ENCODE measurements around the gene CD38. TPM values are rescaled to one million over a fixed set of nuclear protein-coding genes. Genes with fewer than 3 reads are reported as not detected.
"Not testable (repeated sequence)": the region's sequence is repeated elsewhere in the genome, so short reads cannot be mapped to it uniquely, and the experiment has no call there.

The CD38 gene
- 1 to 10 TPM in 8 of 12 donors, under 1 TPM in 2, not detected in 2; 0.69 to 3.3 (median 1.6) TPM for polyA plus RNA-seq (ENCODE audit: insufficient read length in 12 of 12)
- long read RNA-seq, donor 1: 0 reads
- long read RNA-seq, donor 2: 0 reads
- long read RNA-seq, donor 3, full-length matches to known transcripts: 2 of 2 reads
- long read RNA-seq, donor 3, partial matches to known transcripts: 0 of 2 reads
- long read RNA-seq, donor 3, other reads (novel, unspliced or antisense): 0 of 2 reads
- long read RNA-seq, donor 4: 0 reads
- long read RNA-seq, donor 5, full-length matches to known transcripts: 1 of 1 reads
- long read RNA-seq, donor 5, partial matches to known transcripts: 0 of 1 reads
- long read RNA-seq, donor 5, other reads (novel, unspliced or antisense): 0 of 1 reads
- long read RNA-seq, donor 6: 0 reads
- long read RNA-seq, donor 7: 0 reads
- long read RNA-seq, donor 8, full-length matches to known transcripts: 3 of 3 reads
- long read RNA-seq, donor 8, partial matches to known transcripts: 0 of 3 reads
- long read RNA-seq, donor 8, other reads (novel, unspliced or antisense): 0 of 3 reads
- long read RNA-seq, donor 9: 0 reads
- long read RNA-seq, donor 10, full-length matches to known transcripts: 2 of 2 reads
- long read RNA-seq, donor 10, partial matches to known transcripts: 0 of 2 reads
- long read RNA-seq, donor 10, other reads (novel, unspliced or antisense): 0 of 2 reads
- long read RNA-seq, donor 11, full-length matches to known transcripts: 1 of 1 reads
- long read RNA-seq, donor 11, partial matches to known transcripts: 0 of 1 reads
- long read RNA-seq, donor 11, other reads (novel, unspliced or antisense): 0 of 1 reads

DNA sequence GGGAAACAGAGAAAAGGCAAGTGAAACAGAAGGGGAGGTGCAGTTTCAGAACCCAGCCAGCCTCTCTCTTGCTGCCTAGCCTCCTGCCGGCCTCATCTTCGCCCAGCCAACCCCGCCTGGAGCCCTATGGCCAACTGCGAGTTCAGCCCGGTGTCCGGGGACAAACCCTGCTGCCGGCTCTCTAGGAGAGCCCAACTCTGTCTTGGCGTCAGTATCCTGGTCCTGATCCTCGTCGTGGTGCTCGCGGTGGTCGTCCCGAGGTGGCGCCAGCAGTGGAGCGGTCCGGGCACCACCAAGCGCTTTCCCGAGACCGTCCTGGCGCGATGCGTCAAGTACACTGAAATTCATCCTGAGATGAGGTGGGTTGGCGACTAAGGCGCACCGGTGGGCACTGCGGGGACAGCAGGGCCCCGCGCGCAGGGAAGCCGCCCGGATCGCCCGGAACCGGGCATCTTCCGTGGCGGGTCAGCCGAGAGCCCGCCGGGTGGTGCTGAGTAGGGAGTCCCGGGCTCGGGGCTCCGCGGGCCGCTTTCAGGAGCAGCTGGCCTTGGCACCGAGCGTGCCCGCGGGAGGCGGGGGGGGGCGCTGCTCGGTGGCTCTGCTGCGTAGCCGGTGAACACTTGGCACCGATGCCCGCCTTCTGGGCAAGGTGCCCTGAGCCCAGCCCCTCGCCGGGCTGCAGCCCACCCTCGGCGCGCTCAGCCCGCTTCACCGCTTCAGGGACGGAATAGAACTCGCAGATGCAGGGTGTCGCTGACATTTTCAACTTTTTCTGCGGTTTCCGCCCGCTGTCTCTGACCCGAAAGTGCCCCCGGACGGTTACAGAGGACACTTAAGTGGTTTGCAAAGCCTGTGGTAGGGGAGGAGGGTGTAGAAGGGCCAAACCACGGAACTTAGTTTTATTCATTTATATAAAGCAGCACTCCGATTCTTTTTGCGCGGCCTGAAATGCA lies at the start of gene CD38:
Gene CD38 (plus strand): TSS at position 40 of the 953 bp plus-strand sequence. CDS start 87 bp downstream, at position 127.
- no peak for DNase-seq

DNA sequence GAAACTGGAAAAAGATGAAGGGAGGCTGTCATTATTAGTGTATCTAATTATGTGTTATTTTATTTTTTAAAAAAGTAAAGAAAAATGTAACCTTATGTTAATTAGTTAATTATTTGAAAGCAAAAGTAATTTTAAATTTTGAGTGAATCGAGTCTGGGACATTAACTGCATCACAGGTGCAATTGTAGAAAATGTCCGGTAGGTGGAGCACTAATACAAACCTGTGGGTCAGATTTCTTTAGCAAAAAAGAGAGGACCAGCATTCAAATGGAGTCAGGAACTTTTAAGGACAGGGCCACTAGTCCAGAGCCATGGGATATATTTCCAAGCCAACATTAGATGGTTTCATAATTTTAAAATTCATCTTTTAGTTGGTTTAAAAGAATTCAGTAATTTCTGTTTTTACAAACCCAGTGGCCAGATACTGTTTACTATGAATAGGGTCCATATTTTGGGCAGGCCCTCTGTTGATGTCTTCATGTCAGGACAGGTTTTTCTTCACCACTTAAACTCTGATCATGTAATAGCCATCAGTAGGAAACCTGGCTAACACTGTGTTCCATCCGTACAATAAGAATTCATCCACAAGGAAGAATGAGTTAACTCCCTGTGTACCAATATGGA lies 48.1 kb upstream of the CD38 start:
- peak; percentile 25 for DNase-seq

DNA sequence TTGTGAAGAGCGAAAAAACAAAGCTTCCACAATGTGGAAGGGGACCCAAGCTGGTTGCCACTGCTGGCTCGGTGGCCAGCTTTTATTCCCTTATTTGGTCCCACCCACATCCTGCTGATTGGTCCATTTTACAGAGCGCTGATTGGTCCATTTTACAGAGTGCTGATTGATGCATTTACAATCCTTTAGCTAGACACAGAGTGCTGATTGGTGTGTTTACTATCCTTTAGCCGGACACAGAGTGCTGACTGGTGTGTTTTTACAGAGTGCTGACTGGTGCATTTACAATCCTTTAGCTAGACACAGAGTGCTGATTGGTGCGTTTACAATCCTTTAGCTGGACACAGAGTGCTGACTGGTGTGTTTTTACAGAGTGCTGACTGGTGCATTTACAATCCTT lies 45.1 kb upstream of the CD38 start:
- DNase-seq: not testable (repeated sequence)

DNA sequence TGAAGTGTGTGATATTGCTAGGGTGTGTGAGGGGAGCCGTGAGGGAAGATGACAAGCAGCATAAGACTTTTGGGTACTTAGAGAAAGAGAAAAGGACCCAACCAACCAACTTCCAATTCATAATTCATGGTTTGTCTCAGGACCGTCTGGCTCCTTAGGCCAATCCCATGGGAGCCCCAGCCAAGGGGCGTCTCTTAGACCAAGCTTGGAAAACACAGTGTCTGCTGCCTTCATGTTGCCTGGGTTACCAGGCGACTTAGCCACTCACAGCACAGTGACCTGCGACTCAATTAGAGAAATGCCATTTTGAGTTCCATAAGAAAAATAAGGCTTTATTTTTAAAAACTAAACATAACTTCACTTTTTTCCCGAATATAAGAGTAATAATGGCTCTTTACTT lies 42.6 kb upstream of the CD38 start:
- DNase-seq: no peak

DNA sequence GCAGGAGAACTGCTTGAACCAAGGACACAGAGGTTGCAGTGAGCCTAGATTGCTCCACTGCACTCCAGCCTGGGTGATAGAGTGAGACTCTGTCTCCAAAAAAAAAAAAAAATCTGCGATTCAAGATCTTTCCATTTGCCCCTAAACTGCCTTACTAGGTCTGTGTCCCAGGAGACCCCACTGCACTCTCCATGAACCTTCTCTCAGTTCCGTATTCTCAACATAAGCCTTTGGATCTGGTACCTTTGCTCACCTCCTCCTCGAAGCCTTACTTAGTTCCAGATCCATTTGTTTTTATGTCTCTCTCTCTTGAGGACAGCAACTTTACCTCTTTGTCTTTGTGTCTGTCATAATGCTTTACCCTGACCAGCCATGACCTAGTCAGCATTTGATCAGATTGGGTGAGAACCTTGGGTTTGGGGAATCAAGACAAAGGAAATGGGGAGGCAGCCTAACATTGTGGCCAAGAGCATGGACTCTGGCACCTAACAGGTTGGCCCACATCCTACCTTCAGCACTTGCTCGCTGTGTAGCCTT lies 41.5 kb upstream of the CD38 start:
- DNase-seq: no peak

DNA sequence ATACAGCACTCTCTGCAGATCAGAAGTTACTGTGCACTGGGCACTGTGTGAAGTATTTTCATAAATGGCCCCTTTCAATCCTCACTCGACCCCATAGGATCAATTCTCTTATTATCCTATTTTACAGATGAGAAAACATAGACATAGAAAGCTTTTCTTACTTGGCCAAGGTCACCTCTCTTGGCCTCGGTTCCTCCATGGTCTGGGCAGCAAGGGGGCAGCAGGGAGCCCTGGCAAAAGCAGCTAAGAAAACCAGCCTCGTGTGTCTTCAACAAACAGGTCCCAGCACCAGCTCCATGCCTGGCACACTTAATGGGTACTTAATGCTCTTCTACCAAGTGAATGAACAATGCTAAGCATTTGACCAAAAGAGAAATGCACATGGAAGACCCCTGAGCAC lies 40.9 kb upstream of the CD38 start:
- DNase-seq: no peak

DNA sequence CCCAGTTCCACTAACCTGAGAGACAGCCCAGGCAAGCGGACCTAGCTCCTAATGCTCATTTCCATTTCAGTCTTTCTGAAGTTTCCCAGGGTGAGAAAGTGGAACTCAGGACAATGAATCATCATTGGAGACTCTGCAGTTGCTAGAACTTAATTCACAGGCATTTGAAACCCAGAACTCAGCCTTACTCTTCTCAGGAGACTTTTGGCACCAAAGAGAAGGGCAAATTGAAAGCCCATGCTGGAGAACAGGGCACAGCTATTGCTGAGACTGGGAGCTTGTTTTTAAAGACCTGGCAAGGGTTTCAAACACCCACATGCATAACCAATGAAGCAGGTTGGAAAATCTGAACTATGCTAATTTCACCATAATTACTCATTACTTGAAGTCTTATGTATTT lies 39.3 kb upstream of the CD38 start:
- DNase-seq: no peak

DNA sequence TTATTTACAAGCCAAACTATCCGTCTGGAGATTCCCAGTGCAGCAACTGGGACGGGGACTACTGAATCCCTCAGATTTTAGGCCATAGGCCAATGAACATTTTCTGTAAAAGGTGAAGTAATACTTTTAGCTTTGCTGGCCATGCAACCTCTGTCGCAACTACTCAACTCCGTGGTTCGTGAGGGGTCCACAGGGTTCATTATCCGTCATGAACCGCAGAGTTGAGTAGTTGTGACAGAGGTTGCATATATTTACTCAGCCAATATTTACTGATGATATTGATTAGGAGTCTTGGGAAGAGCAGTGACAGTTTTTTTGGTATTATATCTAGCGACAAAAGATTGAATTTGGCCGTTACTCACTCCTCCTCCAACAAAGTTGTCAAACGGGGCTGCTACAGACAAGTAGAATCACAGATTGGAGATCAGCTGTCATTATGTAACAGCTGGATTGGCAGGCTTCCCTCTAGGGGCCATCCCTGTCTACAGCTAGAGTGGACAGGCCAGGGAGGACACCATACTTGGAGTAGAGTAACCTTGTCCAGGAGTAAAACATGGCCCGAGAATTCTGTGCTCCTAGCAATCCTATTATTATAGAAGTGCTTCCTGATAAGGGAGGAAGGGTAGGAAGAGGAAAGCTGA lies 37.2 kb upstream of the CD38 start:
- no peak for DNase-seq

DNA sequence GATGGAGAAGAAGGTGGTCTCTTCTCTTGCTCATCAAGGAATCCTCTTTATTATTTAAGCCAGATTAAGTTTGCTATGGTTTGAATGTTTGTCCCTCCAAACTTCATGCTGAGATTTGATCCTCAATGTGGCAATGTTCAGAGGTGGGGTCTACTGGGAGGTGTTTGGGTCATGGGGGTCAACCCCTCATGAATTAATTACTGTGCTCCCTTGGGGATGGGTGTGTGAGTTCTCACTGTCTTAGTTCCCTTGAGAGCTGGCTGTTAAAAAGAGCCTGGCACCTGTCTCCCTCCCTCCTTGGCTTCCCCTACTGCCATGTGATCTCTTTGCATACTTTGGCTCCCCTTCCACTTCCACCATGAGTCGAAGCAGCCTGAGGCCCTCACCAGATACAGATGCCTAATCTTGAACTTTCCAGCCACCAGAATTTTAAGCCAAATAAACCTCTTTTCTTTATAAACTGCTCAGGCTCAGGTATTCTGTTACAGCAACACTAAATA lies 36.0 kb upstream of the CD38 start:
- DNase-seq: no peak

DNA sequence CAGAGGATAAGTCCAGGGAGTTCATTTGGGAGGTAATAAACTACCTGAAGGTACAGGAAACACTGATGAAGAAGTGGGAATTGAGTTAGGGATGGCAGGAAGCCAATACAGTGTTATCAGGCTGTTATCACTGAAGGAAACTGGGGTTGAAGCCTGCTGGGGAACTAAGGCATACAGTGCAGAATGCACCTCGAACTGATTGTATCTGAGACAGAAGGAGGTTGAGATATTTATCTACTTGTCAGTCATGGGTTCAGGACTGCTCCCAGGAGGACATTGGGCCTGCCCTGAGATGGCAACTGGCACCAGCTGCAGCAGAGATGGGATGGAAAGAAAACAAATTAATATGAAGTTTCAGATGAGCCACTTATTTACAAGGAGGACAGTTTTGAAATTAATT lies 35.5 kb upstream of the CD38 start:
- DNase-seq: no peak

DNA sequence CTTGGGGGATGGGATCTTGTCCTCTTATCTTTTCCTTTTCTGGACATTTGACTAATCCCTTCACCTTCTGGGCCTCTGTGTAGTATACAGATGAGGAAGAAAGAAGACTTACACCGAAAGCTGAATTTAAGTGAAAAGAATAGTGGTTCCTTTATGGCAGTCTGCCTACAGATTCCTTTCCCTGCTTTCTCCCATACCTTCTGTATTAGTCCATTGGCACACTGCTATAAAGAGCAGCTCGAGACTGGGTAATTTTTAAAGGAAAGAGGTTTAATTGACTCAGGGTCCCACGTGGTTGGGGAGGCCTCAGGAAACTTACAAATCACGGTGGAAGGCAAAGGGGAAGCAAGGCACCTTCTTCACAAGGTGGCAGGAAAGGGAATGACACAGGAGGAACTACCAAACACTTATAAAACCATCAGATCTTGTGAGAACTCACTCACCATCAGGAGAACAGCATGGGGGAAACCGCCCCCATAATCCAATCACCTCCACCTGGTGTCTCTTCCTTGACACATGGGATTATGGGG lies 34.0 kb upstream of the CD38 start:
- no peak for DNase-seq

DNA sequence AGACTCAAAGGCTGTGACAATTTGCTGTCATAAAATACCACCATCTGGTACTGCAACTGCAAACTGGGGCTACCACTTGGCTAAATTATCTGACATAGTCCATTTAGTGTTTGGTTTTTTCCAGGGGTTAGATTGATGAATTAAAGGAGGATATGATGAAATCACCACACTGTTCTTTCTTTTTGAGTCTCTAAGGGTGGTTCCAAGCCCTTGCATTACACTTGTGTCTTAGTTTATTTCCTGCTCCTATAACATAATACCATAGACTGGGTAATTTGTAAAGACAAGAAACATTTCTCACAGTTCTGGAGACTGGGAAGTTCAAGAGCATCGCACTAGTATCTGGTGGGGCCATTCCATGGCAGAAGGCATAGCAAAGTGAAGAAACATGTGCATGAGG lies 32.0 kb upstream of the CD38 start:
- no peak for DNase-seq

DNA sequence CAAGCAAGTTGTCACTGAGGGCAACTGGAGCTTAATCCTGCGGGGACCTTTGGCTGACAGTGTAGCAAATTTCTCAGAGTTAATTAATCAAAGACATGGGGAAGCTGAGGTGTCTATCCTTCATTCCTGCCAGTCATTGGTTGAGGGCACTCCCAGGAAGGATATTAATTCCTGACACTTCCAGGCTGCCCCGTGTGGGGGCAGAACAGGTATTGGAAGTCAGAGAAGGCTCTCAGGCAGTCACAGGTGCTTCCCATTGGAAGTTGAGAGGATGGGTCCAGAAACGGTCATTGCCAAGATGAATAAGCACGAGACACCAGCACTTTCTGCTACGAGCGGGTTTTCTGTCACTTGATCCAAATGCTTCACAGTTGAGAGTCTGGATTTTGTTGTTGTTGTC lies 29.1 kb upstream of the CD38 start:
- no peak for DNase-seq

DNA sequence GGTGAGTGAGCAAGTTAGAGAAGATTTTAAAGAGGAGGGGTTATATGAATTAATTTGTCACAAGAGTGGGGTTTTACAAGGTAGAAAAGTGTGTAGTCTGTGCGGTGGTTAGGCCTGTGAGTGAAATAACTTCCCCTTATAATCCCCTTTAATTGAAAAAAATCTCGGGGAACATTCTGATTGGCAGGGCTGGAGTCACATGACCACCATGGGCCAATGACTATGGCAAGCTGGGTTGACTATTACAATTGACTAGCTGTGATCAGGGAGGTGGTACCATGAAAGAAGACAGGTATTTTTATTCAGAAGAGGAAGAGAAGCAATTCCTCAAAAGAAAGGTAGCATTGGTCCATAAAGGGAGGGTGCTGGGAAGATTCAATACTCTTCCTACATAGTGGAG lies 27.0 kb upstream of the CD38 start:
- DNase-seq: no peak

DNA sequence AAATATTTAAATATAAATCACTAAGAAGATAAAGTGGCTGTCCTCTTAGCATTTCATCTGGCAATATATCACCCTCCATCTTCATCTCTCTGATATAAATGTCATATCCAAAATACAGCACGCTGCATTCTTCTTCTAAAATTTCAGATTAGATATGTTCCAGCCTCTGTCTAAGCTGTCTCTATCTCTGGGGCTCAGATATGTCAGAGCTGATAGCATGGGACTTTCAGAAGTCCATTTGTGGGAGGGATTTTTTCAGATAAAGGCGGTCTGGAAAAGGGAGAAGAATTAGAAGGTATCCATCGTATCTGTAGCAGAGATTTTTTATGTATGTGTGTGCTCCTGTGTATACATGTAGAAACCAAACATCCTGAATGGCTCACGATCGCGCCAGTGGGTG lies 25.0 kb upstream of the CD38 start:
- DNase-seq: no peak

DNA sequence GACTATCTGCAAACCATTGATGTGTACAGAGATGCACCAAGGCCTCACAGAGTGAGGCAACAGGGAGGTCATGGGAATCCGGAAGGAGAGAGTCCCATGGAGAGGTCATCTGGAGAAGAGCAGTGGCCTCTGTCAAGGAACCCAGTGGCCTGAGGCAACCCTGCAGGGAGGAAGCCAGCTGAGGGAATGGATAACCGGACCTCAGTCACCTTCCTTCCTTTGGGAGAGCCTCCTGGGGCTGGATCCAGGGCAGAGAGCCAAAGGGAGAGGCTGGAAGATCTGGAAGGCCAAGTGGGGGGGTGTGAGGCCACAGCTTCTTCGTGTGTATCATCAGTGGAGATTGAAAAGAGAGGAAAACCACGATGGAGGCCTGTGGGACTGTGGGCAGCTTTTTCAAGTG lies 24.3 kb upstream of the CD38 start:
- peak; percentile 7 for DNase-seq

DNA sequence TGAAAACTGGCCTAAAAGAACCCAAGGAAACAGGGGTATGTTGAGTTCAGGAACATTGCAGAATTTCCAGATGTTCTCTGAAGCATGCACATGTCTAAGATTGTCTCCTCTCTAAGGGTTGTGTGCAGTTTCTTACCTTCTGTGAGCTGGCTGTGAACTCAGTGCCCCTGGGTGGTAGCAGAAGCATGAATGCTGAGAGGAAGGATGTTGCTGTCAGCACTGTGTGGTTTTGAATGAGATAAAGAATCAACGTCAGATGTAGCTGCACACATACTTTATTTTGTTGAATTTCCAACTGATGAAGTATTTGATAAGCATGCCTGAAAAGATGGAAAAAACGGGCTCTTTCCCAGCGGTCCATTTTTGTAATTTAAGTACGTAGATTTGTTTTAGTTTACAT lies 23.8 kb upstream of the CD38 start:
- DNase-seq: no peak

DNA sequence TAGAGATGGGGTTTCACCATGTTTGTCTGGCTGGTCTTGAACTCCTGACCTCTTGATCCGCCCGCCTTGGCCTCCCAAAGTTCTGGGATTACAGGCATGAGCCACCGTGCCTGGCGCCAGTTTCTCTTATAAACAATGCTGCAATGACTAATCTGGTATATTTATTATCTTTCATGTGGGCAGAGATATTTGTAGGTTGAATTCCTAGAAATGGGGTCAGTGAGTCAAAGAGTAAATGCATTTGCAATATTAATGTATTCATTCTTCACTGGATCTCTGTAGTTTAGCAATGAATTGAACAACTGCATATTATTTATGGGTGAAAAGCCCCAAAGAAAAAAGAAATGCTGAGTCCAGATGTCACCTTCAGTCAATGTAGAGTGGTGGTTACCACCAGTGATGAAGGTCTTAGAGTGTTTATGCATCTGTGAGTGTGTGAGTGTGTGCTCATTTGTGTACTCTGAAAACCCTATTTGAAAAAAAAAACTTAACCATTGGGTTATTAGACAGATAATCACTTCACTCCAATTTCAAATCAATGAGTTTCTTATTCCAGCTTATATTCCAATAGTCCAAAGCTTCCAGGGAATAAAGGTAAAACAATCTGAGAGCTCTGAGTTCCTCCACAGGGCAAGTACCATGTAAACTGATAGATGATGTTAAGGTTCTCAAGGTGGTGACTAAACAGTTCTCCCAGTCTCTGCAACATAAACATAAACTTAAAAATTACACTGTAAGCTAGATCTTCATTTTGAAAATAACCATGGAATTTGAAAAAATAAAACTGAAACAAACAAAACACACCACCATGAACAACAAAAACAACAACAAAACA lies 22.6 kb upstream of the CD38 start:
- DNase-seq: no peak

DNA sequence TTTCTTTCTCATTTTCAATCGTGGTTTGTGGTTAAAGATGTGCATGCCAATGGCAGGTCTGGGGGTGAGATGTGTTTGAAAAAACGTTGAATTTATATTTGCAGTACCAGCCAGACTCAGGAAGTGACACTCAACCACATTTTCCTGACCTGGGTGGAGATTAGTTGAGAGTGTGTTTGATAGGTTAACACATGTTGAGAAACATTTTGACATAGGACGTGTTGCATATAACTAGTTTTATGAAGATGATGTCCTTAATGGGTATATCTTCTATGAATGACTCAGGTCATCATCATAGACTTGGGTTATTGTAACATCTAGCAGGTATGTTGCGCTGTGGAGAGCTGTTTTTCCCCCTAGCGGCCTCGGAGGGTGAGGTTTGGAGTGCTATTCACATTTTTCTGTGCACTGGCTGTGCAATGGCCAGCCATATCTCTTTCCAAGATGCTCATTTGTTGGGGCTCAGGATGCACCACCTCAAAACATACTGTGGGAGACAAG lies 21.7 kb upstream of the CD38 start:
- DNase-seq: no peak
